WTC11 (cell line): ENCODE measurements around the gene DHRS1. TPM values are rescaled to one million over a fixed set of nuclear protein-coding genes. Genes with fewer than 3 reads are reported as not detected.

Source experiments
- ESRRA ChIP-seq: sonication (generic); formaldehyde crosslinking; IDR thresholded peaks from 2 replicates; pipeline ENCODE4 v1.8.1; 2022; ENCODE audit warnings: mild to moderate bottlenecking, missing genetic modification reagents, borderline replicate concordance
- RORB ChIP-seq: fragments of 250-450 bp; sonication (Bioruptor Pico); IDR thresholded peaks from 2 replicates; pipeline ENCODE4 v1.9.0; 2021; ENCODE audit warnings: mild to moderate bottlenecking
- TP53 ChIP-seq: sonication (generic); formaldehyde crosslinking; IDR thresholded peaks from 2 replicates; pipeline ENCODE4 v1.8.1; 2023; ENCODE audit warnings: mild to moderate bottlenecking, missing genetic modification reagents
- ZNF281 ChIP-seq: sonication (generic); formaldehyde crosslinking; IDR thresholded peaks from 2 replicates; pipeline ENCODE4 v1.8.0; 2023; ENCODE audit warnings: mild to moderate bottlenecking, missing genetic modification reagents
- ZNF512 ChIP-seq: sonication (generic); formaldehyde crosslinking; IDR thresholded peaks from 2 replicates; pipeline ENCODE4 v1.8.1; 2022; ENCODE audit warnings: missing genetic modification reagents, borderline replicate concordance
- ZNF532 ChIP-seq: fragments of 250-450 bp; sonication (Bioruptor Pico); IDR thresholded peaks from 2 replicates; pipeline ENCODE4 v1.9.0; 2021; ENCODE audit warnings: mild to moderate bottlenecking, borderline replicate concordance
- total RNA-seq: library from RNA; stranded (reverse); gene quantifications from 3 replicates; pipeline ENCODE4 v1.2.3, GENCODE V29; 2021
- TF ChIP-seq, protein P1 (sequence below): sonication (generic); formaldehyde crosslinking; IDR thresholded peaks from 2 replicates; pipeline ENCODE4 v1.8.0; 2022; ENCODE audit warnings: missing genetic modification reagents
- TF ChIP-seq, protein P2 (sequence below): sonication (generic); formaldehyde crosslinking; IDR thresholded peaks from 2 replicates; pipeline ENCODE4 v1.8.0; 2022; ENCODE audit warnings: mild to moderate bottlenecking, missing genetic modification reagents
- TF ChIP-seq, protein P3 (sequence below): sonication (generic); formaldehyde crosslinking; IDR thresholded peaks from 2 replicates; pipeline ENCODE4 v1.8.0; 2022; ENCODE audit warnings: mild to moderate bottlenecking, missing genetic modification reagents
- TF ChIP-seq, protein P4 (sequence below): sonication (generic); formaldehyde crosslinking; IDR thresholded peaks from 2 replicates; pipeline ENCODE4 v1.8.1; 2023; ENCODE audit warnings: mild to moderate bottlenecking, missing genetic modification reagents

Gene DHRS1
- total RNA-seq, 1 experiment from 2014 or later, result 13.9 TPM

- TF ChIP-seq, protein P1, sequence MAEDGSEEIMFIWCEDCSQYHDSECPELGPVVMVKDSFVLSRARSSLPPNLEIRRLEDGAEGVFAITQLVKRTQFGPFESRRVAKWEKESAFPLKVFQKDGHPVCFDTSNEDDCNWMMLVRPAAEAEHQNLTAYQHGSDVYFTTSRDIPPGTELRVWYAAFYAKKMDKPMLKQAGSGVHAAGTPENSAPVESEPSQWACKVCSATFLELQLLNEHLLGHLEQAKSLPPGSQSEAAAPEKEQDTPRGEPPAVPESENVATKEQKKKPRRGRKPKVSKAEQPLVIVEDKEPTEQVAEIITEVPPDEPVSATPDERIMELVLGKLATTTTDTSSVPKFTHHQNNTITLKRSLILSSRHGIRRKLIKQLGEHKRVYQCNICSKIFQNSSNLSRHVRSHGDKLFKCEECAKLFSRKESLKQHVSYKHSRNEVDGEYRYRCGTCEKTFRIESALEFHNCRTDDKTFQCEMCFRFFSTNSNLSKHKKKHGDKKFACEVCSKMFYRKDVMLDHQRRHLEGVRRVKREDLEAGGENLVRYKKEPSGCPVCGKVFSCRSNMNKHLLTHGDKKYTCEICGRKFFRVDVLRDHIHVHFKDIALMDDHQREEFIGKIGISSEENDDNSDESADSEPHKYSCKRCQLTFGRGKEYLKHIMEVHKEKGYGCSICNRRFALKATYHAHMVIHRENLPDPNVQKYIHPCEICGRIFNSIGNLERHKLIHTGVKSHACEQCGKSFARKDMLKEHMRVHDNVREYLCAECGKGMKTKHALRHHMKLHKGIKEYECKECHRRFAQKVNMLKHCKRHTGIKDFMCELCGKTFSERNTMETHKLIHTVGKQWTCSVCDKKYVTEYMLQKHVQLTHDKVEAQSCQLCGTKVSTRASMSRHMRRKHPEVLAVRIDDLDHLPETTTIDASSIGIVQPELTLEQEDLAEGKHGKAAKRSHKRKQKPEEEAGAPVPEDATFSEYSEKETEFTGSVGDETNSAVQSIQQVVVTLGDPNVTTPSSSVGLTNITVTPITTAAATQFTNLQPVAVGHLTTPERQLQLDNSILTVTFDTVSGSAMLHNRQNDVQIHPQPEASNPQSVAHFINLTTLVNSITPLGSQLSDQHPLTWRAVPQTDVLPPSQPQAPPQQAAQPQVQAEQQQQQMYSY (CRISPR knock-in tag), result no peak; the same call in 1 of the 2 replicates
- no peak for TF ChIP-seq ESRRA (CRISPR knock-in tag)
- no peak for TF ChIP-seq ZNF532 (CRISPR knock-in tag)
- TF ChIP-seq RORB (CRISPR knock-in tag), result no peak
- TF ChIP-seq, protein P2, sequence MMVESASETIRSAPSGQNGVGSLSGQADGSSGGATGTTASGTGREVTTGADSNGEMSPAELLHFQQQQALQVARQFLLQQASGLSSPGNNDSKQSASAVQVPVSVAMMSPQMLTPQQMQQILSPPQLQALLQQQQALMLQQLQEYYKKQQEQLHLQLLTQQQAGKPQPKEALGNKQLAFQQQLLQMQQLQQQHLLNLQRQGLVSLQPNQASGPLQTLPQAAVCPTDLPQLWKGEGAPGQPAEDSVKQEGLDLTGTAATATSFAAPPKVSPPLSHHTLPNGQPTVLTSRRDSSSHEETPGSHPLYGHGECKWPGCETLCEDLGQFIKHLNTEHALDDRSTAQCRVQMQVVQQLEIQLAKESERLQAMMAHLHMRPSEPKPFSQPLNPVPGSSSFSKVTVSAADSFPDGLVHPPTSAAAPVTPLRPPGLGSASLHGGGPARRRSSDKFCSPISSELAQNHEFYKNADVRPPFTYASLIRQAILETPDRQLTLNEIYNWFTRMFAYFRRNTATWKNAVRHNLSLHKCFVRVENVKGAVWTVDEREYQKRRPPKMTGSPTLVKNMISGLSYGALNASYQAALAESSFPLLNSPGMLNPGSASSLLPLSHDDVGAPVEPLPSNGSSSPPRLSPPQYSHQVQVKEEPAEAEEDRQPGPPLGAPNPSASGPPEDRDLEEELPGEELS (CRISPR knock-in tag), result no peak; the same call in 1 of the 2 replicates
- TF ChIP-seq TP53 (CRISPR knock-in tag), result no peak
- TF ChIP-seq, protein P3, sequence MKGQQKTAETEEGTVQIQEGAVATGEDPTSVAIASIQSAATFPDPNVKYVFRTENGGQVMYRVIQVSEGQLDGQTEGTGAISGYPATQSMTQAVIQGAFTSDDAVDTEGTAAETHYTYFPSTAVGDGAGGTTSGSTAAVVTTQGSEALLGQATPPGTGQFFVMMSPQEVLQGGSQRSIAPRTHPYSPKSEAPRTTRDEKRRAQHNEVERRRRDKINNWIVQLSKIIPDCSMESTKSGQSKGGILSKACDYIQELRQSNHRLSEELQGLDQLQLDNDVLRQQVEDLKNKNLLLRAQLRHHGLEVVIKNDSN, result no peak
- TF ChIP-seq ZNF281 (CRISPR knock-in tag), result no peak
- no peak for TF ChIP-seq ZNF512
- TF ChIP-seq, protein P4, sequence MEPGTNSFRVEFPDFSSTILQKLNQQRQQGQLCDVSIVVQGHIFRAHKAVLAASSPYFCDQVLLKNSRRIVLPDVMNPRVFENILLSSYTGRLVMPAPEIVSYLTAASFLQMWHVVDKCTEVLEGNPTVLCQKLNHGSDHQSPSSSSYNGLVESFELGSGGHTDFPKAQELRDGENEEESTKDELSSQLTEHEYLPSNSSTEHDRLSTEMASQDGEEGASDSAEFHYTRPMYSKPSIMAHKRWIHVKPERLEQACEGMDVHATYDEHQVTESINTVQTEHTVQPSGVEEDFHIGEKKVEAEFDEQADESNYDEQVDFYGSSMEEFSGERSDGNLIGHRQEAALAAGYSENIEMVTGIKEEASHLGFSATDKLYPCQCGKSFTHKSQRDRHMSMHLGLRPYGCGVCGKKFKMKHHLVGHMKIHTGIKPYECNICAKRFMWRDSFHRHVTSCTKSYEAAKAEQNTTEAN (CRISPR knock-in tag), result no peak
Observed at GRCh38 chr14:24316597-24316950, 17.0 kb upstream of the DHRS1 start (continued).
